HG03442 (cell line): Measurements from ENCODE around the gene JAG1.

ENCODE experiments used
- ATAC-seq: cut with Tn5 transposase; IDR thresholded peaks from one replicate; pipeline ENCODE4 v1.9.1; 2021; ENCODE audit warnings: mild to moderate bottlenecking, moderate library complexity; ENCODE audit not compliant: unreplicated experiment

JAG1 gene

DNA sequence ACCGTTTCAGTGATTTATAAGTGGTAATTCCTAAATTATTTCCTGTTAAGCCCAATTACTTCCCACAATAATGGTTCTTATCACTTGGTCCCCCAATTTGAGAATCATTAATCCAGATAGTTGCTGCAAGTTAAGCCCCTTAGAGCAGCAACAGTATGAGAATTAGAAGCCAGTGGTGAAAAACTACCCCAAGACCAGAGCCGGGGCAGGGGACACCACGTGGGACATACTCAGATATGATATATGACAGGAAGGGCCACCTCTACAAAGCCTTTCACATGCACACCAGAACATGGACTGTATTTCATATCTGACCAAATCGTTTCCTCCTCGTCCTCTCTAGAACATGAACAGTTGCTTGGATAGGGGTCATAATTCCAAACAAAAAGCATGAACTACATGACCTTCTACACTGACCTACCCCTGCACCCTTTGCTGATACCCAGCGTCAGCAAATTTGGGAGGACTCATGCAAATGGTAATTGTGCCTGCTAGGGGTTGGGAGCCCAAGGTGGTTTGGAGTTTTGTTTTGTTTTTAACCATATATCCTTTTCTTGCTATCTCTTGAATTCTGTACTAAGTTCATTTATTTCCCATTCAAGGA is 3.9 kb downstream of the JAG1 start:
- ATAC-seq: no peak

DNA sequence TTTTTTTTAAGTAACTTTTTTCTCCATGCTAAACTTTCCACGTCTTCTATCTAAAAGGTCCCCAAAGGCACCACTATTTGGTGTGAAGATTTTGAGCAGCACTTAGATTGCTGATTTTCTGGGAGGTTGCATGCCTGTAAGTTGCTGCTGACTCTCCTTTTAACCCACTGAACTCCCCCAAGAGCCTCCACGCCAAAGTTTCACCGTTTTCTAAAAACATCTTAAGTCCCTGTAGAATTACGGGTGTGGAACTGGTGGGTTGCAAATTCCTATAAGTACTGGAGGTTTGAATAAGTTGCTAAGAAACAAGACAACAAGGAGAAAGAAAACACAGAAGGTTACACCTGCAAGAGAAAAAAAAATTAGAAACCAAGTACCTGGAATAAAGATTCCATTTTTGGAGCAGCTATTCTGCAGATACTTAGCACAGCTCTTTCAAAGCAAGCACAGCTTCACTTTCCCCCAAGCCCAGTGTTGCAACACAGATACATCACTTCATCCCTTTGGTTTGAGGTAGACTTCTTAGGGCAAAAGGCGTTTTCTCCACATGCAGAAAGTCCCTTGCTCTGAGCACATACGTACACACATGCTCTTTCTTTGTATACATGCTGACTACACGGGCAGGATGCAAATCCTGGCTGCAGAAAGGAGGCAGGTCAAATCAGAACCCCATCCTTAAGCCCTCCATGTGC is 5.0 kb downstream of the JAG1 start:
- no peak for ATAC-seq

DNA sequence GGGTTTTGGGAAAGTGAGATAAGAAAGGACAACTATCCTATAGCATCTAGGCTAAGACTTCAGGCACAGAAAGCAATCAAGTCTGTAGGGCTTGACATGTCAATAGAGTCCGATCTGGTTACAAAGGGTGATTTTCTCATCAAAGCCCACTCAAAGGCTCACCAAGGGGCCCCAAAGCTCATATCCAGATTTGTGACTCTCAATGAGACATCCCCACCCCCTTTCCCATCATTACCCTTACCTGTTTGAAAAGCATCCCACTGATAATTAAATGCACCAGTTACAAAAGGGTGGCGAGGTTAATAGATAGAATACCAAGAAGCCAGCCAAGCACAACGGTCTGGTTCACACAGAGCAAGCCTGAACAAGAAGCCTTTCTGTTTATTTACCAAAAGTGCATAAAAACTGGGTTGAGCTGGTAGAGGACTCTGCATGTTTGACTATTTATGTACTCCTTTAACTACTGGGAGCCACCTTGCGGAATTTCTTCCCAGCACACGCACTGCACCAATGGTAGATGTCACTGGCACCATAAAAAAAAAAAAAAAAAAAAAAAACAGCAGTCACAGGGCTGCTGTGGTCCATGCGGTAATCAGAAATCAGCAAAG is 6.1 kb downstream of the JAG1 start:
- no peak for ATAC-seq

DNA sequence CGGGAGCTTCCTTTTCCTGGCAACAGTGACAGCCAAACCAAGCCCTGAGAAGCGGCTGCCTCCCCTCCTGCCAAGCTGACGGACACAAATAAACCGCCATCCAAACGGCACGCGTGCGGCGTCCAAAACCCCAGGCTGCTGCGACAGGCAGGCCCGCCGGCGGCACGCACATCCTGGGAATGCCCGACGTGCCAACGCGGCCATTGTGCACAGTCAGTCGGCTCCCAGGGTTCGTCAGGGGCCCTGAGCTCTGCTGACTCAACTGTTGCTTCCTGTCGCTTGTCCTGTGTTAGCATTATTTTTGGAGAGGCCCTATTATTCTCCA is 6.8 kb downstream of the JAG1 start:
- no peak for ATAC-seq

DNA sequence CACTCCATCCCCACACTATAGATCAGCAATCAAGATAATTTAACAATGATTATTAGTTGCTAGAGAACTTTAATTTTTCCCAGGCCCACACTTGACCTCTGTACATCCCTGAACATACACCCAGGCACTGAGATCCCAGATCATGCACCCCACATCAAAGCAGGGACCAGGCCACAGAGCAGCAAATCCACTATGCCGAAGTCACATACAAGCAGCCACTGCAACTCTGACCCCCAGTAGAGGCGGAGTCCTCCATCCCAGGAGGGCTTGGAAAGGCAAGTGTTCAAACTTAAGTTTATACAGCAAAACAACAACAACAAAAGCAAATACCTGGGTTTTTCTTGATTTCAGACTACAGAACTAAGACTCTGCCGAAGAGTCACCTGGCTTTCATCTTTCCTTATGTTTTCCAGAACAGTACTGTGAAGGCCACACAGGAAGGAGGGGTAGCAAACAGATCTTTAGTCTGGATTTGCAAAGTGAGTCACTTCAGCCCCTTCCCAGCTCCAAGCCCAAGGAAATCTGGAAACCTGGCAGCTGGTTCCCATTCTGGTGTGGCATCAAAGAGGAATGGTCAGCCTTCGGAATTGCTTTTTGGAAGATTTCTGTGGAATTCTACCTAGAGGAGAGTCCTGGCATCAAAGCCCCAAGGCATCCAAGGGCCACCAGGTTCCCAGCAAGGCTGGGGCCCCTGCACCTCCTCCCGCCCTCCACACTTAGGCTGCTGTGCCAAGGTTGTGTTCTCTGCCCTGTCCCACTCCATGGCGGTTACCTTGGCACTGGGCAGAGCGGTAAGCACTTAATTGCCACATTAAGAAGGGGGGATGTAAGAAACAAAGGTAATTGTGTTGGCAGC is 7.3 kb downstream of the JAG1 start:
- ATAC-seq: no peak

DNA sequence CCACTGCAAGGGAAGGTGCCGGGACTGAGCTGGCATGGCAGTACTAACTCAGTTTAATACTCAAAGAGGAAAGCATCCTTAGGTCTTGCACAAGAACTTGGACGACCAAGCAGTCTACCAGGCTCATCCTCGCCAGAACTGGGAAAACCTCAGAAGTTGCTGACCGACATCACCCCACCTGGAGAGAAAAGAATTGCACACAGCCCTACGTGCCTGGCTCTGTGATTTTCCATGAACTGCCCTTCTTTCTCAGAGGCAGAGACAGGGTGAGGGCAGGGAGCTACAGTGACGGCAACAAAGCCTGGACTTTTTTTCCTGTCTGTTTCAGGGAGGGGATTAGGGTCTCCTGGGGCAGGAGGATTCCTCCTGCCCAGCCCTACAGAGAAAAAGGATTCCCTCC is 8.0 kb downstream of the JAG1 start:
- no peak for ATAC-seq

DNA sequence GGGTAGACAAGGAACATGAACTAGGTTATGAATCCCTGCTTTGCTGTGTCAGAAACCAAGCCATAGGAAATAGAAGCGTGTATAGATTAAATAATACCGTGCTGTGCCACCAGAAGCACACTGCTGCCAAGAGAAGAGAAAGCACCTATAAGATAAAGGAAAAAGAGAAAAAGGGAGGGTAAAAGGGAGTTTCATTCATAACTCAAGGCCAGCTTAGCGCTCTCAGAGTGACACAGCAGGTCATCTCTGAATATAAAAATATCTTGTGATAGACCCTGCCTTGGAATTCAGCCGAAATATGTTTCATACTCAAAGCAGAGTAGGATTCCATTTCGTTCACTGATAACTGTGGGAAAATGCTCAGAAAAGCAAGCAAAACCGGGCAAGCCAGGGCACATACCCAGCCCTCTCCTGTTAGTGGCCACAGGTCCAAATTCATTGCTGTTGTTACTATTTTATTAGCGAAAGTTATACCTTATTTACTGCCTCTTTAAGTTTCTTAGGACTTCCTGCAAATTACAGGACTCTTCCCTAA is 8.7 kb downstream of the JAG1 start:
- no peak for ATAC-seq

DNA sequence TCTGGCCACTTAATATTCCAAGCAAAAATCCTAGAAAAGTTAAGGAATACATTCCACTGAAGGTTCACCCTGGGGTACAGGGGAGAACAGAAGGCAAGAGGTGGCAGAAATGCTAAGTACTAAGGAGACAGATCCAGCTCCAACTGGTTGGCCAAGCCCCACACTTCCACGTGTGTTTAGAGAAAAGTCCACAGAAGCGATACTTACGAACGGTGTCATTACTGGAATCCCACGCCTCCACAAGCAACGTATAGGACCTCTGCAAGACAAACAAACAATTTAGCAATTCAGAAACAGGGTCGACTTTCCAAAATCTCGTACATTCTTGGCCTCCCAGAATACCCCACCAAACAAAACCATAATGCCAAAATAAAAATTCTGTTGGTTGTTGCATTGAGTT is 10.0 kb downstream of the JAG1 start:
- ATAC-seq: no peak

DNA sequence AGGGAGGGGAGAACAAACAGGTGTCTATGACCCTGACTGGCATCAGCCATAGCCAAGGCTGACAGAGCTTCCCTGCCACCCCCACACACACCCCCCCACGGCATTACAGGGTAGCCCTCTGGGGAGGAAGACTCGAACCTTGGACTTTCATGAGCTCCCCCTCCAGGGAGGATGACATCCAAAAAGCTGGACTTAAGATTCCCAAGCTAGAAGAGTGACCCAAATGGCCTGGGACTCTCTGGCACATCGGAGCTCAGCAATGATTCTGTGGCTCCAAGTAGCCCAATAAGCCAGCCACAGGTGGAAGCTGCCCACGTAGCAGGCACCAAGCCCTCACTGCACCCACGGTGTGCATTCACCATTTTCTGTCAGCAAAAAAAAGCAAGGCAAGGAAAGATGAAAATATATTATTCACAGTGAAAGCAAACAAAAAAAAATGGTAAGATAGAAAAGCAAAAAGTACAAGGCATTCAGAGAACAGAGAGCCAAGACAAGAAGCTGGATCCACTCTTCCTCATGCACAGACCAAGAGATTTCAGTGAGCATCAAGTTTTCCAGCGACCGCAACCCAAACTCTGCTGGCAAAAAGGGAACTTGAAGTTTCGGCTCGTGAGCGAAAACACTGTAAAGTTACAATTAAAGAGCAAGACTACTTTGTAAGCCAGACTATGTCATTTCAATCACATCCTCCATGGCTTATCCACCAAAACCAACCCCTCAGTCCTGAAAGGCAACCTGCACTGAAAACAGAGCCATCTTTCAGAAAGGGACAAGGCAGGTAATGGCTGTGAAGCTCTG is 10.9 kb downstream of the JAG1 start:
- ATAC-seq: no peak

DNA sequence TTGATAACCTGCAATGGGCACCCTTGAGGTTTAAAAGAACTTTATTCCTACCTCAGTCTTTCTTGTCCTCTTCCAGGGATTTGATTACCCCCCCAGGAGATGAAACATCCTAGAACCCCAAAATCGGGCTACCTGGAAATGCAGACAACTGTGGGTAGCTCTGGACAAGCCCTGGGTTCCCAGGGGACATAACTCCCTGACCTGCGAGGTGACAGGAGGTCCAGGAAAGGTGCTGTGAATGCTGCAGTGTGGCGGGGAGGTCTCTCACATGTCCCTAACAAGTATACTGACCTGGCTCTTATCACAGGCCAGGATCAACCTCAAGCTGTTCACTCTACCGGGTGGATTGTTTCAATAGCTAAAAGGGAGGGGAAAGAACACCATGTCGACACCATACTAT is 11.6 kb downstream of the JAG1 start:
- ATAC-seq: no peak

DNA sequence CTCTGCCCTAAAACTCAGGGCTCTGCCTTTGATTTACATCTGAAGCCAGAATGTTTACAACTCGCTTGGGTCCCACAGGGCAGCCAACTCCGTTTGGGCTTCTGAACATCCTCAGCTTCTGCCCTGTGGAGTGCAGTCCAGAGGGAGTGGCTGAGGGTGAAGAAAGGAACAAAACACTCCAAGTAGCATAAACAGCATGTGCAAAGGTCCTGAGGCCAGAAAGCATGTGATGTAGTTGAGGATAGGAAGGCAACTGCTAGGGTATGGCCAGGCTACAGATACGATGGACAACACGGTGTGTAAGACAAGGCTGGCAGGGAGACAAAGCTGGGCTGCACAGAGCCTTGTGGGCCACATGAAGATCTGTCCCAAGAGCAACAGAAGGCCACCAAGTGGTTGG is 12.5 kb downstream of the JAG1 start:
- ATAC-seq: no peak

DNA sequence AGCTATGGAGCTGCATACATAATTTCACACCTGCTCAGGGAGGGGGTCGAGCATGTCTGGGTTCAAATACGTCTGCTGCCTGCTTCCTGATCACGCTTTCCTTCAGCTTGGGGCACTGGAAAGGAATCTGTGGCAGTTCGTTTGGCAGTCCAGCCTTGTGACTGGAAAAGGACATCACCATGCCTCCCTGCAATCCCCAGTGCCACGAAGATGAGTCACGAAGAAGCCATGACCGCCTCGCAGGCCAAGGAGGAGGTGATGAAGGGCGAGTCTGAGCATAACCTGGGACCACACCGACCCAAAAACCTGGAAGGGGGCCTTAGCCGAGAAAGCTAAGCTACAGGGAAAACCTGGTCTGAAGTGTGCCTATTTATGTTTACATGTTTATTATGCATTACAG is 13.1 kb downstream of the JAG1 start:
- no peak for ATAC-seq

DNA sequence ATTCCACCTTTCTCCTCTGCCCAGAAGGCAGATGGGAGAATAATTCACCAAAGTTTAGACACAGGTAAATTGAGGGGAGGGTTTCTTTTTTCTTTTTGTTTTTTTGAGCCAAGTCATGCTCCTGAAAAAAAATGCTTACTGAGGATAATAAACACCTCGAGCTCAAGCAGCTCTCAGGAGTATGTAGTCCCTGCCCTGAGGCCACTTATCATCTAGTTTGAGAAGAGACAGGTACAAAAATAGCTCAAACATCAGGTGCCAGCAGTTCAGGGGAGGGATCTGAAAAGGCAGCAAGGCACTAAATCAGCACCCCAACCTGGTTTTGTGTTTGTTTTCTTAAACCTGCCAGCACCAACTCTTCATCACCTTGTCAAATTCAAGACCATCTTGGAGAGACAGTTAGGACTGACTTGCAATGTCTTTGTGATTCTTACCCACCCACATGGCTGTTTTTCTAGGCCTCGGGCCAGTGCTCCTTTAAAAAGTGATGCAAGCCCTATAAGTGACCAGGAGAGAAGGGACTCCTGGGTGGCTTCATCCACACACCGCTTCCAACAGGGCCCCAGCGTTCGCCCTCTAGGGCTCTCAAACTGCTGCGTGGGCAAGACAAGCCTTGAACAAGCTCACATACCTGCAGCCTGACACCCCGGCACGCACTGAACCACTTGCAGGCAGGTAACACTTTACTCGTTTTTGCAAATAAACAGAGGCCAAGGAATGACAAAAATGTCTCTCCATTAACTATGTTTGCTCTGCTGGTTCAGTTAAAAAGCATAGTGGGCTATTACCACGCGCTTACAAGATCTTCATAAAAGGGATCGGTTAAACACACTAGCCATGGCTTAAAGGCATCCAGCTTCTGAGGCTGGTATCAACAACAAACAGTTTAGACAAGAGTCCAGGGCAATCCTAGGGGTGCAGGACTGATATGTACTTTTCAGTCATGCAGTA is 13.9 kb downstream of the JAG1 start:
- ATAC-seq: no peak

DNA sequence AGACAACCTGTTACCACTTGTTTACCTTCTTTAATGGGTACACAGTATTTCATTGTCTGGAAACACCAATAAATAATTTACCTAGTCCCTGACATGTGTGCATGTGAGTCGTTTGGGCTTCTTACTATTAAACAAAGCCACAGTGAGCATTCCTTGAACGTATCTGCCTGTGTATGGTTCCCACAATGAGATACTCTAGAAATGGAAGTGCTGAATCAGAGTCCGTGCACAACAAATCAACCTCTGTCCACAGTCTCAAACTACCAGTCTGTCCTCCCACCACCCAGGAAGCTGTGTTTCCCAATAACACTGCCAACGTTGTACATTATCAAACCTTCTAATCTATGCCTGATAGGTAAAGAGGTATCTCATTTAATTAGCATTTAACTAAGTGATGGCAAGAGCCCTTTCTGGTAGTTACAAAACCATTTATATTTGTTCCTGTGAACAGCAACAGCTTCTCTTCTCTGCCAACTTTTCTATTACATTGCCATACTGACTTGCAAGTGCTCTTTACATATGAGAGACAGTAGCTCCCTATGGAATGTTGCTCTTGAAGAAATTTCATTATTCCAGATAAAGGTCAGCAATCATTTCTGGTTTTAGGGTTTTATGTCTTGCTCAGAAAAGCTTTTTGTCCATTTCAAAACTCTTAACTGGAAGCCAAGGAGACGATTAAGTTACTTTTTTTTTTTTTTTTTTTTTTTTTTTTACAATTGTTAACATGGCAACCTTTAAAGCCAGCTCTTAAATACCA is 14.7 kb downstream of the JAG1 start:
- ATAC-seq: no peak

DNA sequence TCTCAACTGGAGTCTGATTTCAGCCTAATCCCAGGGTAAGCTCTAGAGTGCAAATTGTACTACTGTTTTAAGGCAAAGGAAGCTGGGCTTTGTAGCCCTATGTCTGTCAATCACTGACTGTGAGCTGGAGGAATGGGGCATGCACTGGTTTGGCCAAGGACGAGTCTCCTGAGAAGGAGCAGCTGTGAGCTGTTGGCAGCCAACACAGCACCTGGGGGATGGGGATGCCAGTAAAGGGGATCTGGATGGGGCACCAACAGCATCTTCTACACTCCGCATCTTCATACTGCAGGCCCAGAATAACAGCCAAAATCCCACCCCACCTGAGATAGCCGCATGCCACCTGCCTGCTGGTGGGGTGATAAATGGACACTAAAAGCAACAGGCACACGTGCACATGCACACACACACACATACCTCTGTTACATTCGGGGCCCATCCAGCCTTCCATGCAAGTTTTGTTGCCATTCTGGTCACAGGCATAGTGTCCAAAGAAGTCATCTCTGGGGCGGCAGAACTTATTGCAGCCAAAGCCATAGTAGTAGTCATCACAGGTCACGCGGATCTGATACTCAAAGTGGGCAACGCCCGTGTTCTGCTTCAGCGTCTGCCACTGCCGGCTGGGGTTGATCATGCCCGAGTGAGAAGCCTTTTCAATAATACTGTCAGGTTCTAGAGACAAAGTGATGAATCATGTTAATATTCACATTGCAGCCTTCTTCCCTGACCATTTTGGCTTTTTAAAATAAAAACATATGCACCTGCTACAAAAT is 15.6 kb downstream of the JAG1 start:
- no peak for ATAC-seq

DNA sequence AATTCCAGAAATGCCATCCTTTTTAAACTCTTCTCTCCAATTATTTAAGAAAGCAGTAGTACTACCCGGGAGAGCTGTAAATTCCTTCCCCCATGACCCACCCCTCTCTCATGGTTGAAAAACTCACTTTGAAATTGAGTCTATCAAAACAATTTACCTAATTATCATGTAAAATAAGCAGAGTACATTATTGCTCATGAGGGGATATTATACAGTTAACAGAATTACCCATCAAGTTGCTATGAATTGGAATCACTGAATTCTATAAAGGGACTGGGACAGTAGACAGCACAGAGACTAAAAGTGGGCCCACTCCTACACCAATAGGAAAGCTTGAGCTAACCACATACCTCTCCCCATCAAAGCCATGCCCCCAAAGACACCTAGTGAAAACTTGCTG is 16.3 kb downstream of the JAG1 start:
- ATAC-seq: no peak

DNA sequence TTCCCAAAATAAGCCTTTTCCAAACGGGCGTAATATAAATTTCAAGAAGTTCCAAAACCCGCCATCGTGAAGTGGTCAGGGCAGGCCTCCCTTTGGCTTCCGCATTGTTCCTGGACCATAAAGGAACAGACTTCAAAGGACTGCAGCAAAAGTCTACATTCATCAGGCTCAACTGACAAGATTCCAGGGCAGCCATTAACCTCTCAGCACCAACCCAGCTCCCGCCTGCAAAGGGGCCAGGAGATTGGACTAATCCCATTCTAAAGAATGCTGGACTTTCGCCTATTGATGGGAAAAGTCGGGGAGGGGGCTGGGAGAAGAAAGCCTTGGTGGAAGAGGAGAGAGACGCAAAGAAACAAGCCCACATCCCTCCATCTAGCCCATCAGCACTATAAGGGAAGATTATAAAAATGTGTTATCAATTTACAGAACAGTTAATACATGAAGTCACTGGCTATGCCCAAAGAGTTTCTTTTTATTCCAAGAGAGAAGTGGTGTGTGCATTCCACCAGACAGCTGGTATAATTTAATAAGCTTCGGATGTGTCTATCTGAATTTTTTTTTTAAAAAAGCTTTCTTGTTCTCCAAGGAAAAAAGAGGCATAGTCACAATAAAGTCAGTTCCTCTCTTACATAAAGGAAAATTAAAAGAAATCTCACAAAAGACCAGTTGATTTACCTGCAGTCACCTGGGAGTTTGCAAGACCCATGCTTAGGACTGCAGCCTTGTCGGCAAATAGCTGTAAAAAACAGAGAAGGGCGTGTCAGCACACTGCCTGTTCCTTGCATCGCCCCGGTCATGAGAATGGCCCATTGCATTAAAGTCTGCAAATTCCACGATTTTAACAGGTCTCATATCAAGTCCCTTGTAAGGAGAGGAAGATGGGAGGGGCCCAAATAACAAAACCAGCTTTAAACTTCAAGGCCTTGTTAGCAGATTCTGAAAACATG is 17.8 kb downstream of the JAG1 start:
- no peak for ATAC-seq
